Brain microvascular endothelial cell (primary cell): ENCODE results near the gene COL2A1.

Experiments
- DNase-seq: peaks from one replicate; pipeline ENCODE4 v3.0.0-alpha.2; 2020
- H3K27ac ChIP-seq: fragments of 250-450 bp; sonication (Bioruptor Pico); 2 replicates; pipeline ENCODE4 v1.5.1; 2020; ENCODE audit warnings: mild to moderate bottlenecking, moderate library complexity
- H3K27me3 ChIP-seq: fragments of 250-450 bp; sonication (Bioruptor Pico); replicated peaks from 2 replicates; pipeline ENCODE4 v1.5.1; 2020; ENCODE audit warnings: mild to moderate bottlenecking
- H3K36me3 ChIP-seq: fragments of 250-450 bp; sonication (Bioruptor Pico); replicated peaks from 2 replicates; pipeline ENCODE4 v1.5.1; 2020; ENCODE audit warnings: mild to moderate bottlenecking
- H3K4me3 ChIP-seq: 2 replicates; pipeline ENCODE4 v1.5.1; 2011; ENCODE audit warnings: low read depth, mild to moderate bottlenecking, control low read depth, low read length, moderate library complexity
- CTCF ChIP-seq: IDR thresholded peaks from 2 replicates; pipeline ENCODE4 v1.5.1; 2011; ENCODE audit warnings: low read depth, mild to moderate bottlenecking, moderate library complexity, low read length, control low read depth, inconsistent platforms; ENCODE audit errors: missing control alignments
- in situ Hi-C: cut with HindIII; loops from 2 replicates; pipeline ENCODE4 v1.10.0; 2017; ENCODE audit warnings: low sequenced_read_pairs, low pct_ligation_motif_present

The COL2A1 gene

DNA sequence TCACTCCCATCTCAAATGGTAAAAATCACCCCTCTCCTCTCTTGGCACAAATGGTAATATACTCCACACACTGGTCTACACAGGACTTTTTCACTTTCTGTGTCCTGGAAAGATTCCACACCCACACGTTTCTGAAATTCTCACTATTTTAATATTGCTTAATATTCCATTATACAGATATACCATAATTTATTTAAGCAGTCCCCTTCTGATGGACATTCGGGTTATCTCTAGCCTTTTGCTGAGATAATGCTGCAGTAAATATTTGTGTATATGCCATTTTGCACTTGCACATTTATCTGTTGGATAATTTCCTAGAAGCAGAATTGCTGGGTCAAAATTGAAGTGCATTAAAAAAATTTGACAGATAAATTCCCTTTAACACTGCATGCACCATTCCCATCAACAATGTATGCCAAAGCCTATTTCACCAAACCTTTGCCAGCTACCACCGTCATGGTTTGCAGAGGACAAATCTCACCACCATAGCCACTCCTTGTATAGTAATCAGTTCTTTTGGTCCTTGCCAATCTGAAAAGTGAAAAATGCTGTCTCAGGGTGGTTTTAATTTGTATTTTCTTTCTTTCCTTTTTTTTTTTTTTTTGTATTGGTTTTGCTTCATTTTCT is 15.5 kb upstream of the COL2A1 start:
- H3K27ac ChIP-seq: no peak overlapping the region
- H3K4me3 ChIP-seq: no peak overlapping the region
- in situ Hi-C loops: no loop called here
- H3K36me3 ChIP-seq: no peaks in the 10 kb centered on the region
- no peak for DNase-seq
- peaks cover 11% of the 10 kb centered on the region for H3K27me3 ChIP-seq
- TF ChIP-seq CTCF: no peak

DNA sequence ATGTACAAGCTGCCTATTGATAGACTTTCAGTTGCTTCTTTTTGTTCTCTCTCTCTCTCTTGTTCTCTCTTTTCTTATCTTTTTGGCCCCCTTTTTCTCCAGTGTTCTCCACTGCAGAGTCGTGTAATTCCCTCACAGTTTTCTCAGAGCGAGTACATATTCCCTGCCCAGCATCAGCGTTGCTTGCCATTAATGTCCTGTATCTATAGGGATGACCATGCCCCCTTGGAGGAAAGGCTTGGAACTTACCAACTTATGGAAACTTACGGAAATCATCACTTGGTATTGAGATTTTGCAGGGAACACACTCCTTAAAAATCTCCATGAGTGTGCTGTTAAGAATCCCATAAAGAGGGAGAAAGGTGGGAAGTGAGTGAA is 14.3 kb upstream of the COL2A1 start:
- H3K36me3 ChIP-seq: no peaks in the 10 kb centered on the region
- H3K27me3 ChIP-seq: peaks cover 16% of the 10 kb centered on the region
- H3K27ac ChIP-seq: no peak overlapping the region
- in situ Hi-C loops: no loop called here
- no peak for DNase-seq
- H3K4me3 ChIP-seq: no peak overlapping the region
- TF ChIP-seq CTCF: no peak

- peaks cover 18% of the 10 kb centered on the region for H3K27me3 ChIP-seq
- no peak overlapping the region for H3K27ac ChIP-seq
- TF ChIP-seq CTCF: no peak
- no peak overlapping the region for H3K4me3 ChIP-seq
- in situ Hi-C loops: no loop called here
- no peaks in the 10 kb centered on the region for H3K36me3 ChIP-seq
- DNase-seq: no peak
Measured at GRCh38 chr12:48017921-48018617, 13.8 kb upstream of the COL2A1 start.

- in situ Hi-C loops: no loop called here
- TF ChIP-seq CTCF: no peak
- H3K27ac ChIP-seq: no peak overlapping the region
- H3K4me3 ChIP-seq: no peak overlapping the region
- no peak for DNase-seq
- no peaks in the 10 kb centered on the region for H3K36me3 ChIP-seq
- peaks cover 18% of the 10 kb centered on the region for H3K27me3 ChIP-seq
Measured at GRCh38 chr12:48017496-48017895, 13.2 kb upstream of the COL2A1 start.

- TF ChIP-seq CTCF: no peak
- Histone ChIP-seq H3K27me3 (peaks cover 16% of the 10 kb centered on the region), H3K36me3 (no peaks in the 10 kb centered on the region), H3K4me3 (no peak overlapping the region), H3K27ac (no peak overlapping the region)
- DNase-seq: no peak
- in situ Hi-C loops: no loop called here
Measured at GRCh38 chr12:48016373-48017020, 12.2 kb upstream of the COL2A1 start.
